Activated naive CD4-positive, alpha-beta T cell treated with anti-CD3 and anti-CD28 coated beads, Interleukin-2, amount 50 U/mL, for 72 hours (primary cell): Measurements from ENCODE around the gene PTPN14. TPM values are rescaled to one million over a fixed set of nuclear protein-coding genes. Genes with fewer than 3 reads are reported as not detected.
"Not testable (repeated sequence)": the region's sequence is repeated elsewhere in the genome, so short reads cannot be mapped to it uniquely, and the experiment has no call there.

Experiments
- ATAC-seq, 2 donors: fragments of 150-1000 bp; cut with Tn5 transposase; 2 replicates each; pipeline ENCODE4 v1.10.0; 2021; ENCODE audit warnings: mild to moderate bottlenecking in 2 of 2, moderate library complexity in 2 of 2
- DNase-seq, 2 donors: peaks; one replicate each; pipeline ENCODE4 v3.0.0; 2021 to 2022; ENCODE audit warnings: low spot score in 2 of 2
- H3K27ac Mint-ChIP-seq, 2 donors: one replicate each; pipeline ENCODE4 v1.8.0; 2022; ENCODE audit warnings: mild to moderate bottlenecking in 2 of 2, mixed read lengths in 2 of 2
- H3K36me3 Mint-ChIP-seq, 2 donors: one replicate each; pipeline ENCODE4 v1.8.0; 2022; ENCODE audit warnings: mixed read lengths in 2 of 2
- H3K9me3 Mint-ChIP-seq, 2 donors: one replicate each; pipeline ENCODE4 v1.8.0; 2022; ENCODE audit warnings: mixed read lengths in 2 of 2
- total RNA-seq, 2 donors: library from RNA; stranded (reverse); gene quantifications; one replicate each; pipeline ENCODE4 v1.2.3, GENCODE V29; 2022

PTPN14 gene
- total RNA-seq, 2 donors from 2014 or later = 4.0 to 4.3 TPM

GRCh38 chr1:214523124-214523824 lies 28.1 kb downstream of the PTPN14 start:
- Mint-ChIP-seq H3K36me3 (no peaks in the 10 kb centered on the region), H3K9me3 (no peaks in the 10 kb centered on the region), H3K27ac (no peak overlapping the region)
- DNase-seq (no peak), ATAC-seq (no peak)

GRCh38 chr1:214521458-214521857 lies 29.9 kb downstream of the PTPN14 start:
- not testable (repeated sequence) for H3K36me3 Mint-ChIP-seq, H3K9me3 Mint-ChIP-seq, ATAC-seq, H3K27ac Mint-ChIP-seq, DNase-seq

DNA sequence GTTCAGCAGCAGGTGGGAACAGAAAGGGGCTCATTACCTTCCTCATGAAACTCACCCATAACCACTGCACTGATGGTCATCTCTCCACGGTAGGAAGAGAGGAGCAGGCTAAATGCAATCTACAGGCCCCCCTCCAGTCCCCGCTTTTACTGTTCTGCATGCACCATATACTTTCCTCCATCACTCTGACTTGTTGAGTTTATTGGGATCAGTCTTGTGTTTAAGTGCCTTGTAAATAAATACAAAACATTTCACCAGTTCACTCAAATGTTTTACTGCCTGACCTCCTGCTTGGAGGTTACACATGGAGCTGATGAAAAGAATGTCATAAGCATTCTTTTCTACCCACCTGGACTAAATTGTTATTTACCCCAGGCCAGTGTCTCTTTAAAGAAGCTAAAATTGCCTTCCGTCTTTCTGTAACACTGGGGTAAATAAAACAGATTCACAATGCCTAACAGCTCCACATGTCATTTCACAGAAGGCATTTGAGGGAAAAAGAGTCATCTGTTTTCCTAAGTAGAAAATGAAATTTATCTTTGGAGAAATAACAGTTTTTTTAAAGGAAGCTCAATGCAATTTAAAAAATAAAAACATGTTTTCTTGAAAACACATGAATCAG lies 30.7 kb downstream of the PTPN14 start:
- Mint-ChIP-seq H3K9me3 (peaks cover 0 to 3% of the 10 kb centered on the region in 2 donors), H3K27ac (no peak overlapping the region), H3K36me3 (no peaks in the 10 kb centered on the region)
- ATAC-seq (no peak), DNase-seq (no peak)

GRCh38 chr1:214518361-214518760 lies 33.0 kb downstream of the PTPN14 start:
- ATAC-seq (no peak), DNase-seq (no peak)
- Mint-ChIP-seq H3K36me3 (no peaks in the 10 kb centered on the region), H3K27ac (no peak overlapping the region), H3K9me3 (peaks cover 0 to 3% of the 10 kb centered on the region in 2 donors)

- H3K27ac Mint-ChIP-seq = peak overlapping the region in 1 of 2 donors; percentile 8
- H3K36me3 Mint-ChIP-seq = no peaks in the 10 kb centered on the region
- peaks cover 0 to 3% of the 10 kb centered on the region in 2 donors for H3K9me3 Mint-ChIP-seq
- DNase-seq (no peak), ATAC-seq (no peak)
Measured at GRCh38 chr1:214516434-214517326, 34.7 kb downstream of the PTPN14 start.

DNA sequence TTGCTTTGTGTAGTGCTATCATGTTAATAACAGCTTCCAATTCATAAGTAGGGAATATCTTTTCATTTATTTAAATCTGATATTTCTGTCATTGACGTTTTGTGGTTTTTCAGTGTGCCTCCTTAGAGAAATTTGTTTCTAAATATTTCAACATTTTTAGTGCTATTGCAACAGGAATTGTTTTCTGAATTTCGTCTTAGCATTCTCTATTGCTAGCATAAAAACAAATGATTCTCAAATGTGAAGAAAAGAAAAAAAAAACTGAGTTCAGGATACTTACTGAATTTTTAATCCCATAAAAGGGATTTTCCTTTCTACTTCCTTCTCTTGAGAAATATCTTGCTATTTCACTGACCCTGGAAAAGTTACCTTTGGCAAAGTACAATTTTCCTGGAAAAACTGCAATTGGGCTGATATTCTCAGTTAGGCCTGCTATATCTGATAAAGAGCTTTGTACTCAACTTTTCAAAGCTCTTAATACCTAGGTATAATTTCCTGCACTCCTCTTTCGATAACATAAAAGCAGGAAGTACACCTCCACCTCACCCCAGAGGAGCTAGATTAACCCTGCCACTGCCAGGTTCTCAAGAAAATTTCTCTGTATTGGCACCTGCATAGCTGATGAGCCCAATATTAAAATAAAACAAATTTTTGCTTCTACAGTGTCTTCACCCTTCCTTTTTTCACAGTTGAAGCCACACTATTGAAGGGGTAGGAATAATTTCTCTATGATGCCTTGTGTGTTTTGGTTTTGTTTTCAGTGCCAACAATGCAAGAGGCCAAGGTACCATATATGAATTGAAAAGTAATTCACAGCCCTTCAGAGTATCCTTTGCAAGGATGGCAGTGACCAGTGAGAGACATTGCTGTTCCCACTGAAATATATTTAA lies 35.6 kb downstream of the PTPN14 start:
- DNase-seq (no peak), ATAC-seq (no peak)
- Mint-ChIP-seq H3K36me3 (no peaks in the 10 kb centered on the region), H3K9me3 (peaks cover 0 to 3% of the 10 kb centered on the region in 2 donors), H3K27ac (no peak overlapping the region)

- no peak for ATAC-seq
- Mint-ChIP-seq H3K9me3 (peaks cover 3 to 8% of the 10 kb centered on the region in 2 donors), H3K36me3 (no peaks in the 10 kb centered on the region), H3K27ac (no peak overlapping the region)
- DNase-seq = no peak
Measured at GRCh38 chr1:214514819-214515383, 36.5 kb downstream of the PTPN14 start.

DNA sequence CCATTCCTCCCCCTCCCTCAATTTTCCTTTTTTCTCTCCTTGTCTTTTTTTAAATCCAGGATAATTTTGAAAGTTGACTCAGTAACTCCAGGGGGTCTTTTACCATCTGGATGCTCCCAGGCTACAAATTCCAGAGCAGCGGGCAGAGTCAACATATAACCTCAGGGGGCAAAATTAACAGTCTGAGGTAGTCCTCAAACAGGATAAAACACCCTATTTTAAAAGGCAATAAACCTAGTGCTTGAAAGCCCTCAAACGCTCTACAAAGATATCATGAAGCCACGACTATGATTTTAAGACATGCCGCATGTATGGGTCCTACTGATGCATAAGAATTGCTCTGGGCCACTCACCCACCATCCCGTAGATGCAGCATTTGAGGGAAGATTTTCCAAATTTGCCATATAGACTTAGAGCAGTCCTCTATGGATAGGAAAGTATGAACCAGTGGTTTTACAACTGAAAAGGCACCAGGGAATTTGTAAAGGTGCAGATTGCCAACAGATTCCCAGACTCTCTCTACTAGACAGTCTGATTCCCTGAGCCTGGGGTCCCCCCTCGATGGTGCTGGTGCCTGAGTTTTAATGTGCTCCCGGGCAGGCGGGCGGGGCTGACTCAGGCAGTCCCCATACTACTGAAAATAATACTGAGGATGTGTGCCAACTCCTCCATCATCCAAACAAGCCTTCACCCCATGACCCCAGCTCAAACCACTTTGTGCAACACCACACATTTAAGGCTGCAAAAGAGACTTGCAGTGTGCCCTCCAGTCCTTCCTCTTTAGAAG lies 37.2 kb downstream of the PTPN14 start:
- Mint-ChIP-seq H3K36me3 (no peaks in the 10 kb centered on the region), H3K9me3 (peaks cover 3 to 9% of the 10 kb centered on the region in 2 donors), H3K27ac (no peak overlapping the region)
- ATAC-seq (no peak), DNase-seq (no peak)

GRCh38 chr1:214513394-214513793 lies 38.0 kb downstream of the PTPN14 start:
- no peaks in the 10 kb centered on the region for H3K36me3 Mint-ChIP-seq
- DNase-seq (no peak), ATAC-seq (no peak)
- peaks cover 3 to 9% of the 10 kb centered on the region in 2 donors for H3K9me3 Mint-ChIP-seq
- H3K27ac Mint-ChIP-seq = no peak overlapping the region

DNA sequence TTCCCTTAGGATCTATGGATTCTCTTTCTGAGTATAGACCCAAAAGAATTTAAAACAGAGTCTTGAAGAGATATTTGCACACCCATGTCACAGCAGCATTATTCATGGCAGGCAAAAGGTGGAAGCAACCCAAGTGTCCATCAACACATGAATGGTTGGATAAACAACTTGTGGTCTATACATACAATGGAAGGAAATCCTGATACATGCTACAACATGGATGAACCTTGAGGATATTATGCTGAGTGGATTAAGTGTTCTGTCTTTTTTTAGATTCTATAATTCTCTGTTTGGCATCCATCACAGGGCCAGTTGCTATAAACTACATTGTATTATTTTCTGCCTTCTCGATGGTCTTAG lies 39.8 kb downstream of the PTPN14 start:
- no peak for ATAC-seq
- Mint-ChIP-seq H3K36me3 (no peaks in the 10 kb centered on the region), H3K27ac (no peak overlapping the region), H3K9me3 (peaks cover 0 to 9% of the 10 kb centered on the region in 2 donors)
- DNase-seq = no peak

DNA sequence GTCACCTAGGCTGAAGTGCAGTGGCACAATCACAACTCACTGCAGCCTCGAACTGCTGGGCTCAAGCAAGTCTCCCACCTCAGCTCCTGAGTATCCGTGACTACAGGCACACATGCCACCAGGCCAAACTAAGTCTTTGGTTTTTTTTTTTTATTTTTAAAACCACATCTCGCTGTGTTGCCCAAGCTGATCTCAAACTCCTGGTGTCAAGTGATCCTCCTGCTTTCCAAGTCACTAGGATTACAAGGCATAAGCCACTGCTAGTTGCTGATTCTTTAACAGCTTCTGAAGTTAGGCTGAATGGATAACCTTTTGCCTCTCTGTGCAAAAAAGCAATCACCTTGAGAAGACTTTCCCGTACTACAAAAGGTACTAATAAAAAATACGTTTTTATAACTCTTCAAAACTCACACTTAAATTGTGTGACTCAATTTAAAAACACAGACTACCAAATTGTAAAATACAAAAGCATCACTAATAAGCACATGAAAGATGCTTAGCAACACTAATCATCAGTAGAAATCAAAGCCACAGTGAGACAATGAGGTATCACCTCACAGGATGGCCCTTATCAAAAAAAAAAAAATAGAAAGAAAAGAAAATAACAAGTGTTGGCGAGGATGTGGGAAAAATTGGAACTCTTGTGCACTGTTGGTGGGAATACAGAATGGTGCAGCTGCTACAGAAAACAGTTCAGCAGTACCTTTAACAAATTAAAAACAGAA lies 40.3 kb downstream of the PTPN14 start:
- Mint-ChIP-seq H3K27ac (no peak overlapping the region), H3K9me3 (peaks cover 0 to 9% of the 10 kb centered on the region in 2 donors), H3K36me3 (no peaks in the 10 kb centered on the region)
- ATAC-seq = no peak
- DNase-seq = no peak

- DNase-seq (no peak), ATAC-seq (no peak)
- Mint-ChIP-seq H3K36me3 (no peaks in the 10 kb centered on the region), H3K27ac (no peak overlapping the region), H3K9me3 (peaks cover 0 to 9% of the 10 kb centered on the region in 2 donors)
Measured at GRCh38 chr1:214510477-214510876, 40.9 kb downstream of the PTPN14 start.

- ATAC-seq, H3K36me3 Mint-ChIP-seq, DNase-seq, H3K9me3 Mint-ChIP-seq, H3K27ac Mint-ChIP-seq: not testable (repeated sequence)
Measured at GRCh38 chr1:214509622-214510021, 41.8 kb downstream of the PTPN14 start.

- no peaks in the 10 kb centered on the region for H3K36me3 Mint-ChIP-seq
- H3K9me3 Mint-ChIP-seq = peaks cover 0 to 9% of the 10 kb centered on the region in 2 donors
- ATAC-seq (peak; percentile 45 to 85), DNase-seq (no peak)
- no peak overlapping the region for H3K27ac Mint-ChIP-seq
Measured at GRCh38 chr1:214506972-214507431, 44.4 kb downstream of the PTPN14 start.

- Mint-ChIP-seq H3K36me3 (no peaks in the 10 kb centered on the region), H3K9me3 (peaks cover 0 to 3% of the 10 kb centered on the region in 2 donors), H3K27ac (no peak overlapping the region)
- DNase-seq = no peak
- ATAC-seq = no peak
Measured at GRCh38 chr1:214505134-214505533, 46.3 kb downstream of the PTPN14 start.
